OCI-LY7 (cell line): ENCODE measurements around the gene TMEM109. TPM values are rescaled to one million over a fixed set of nuclear protein-coding genes. Genes with fewer than 3 reads are reported as not detected.

Source experiments
- BruUV-seq: library from RNA; stranded (reverse); fragments of 400-500 nt; replicated peaks from 2 replicates; lab custom pipeline; 2021; lab: Mats Ljungman, UMichigan
- CTCF ChIA-PET: fragments of 300-600 bp; sonication (Branson Sonifier 250); formaldehyde crosslinking; loops from one replicate; lab custom pipeline; 2022; ENCODE audit warnings: antibody characterized with exemption; ENCODE audit not compliant: unreplicated experiment; lab: Charles Lee
- POLR2A ChIA-PET: fragments of 300-600 bp; sonication (Branson Sonifier 250); formaldehyde crosslinking; loops from one replicate; lab custom pipeline; 2022; ENCODE audit warnings: antibody characterized with exemption; lab: Charles Lee
- DNase-seq: peaks from one replicate; pipeline ENCODE4 v3.0.0-alpha.2; 2015; ENCODE audit warnings: low spot score
- H2AFZ ChIP-seq: fragments of 200-600 bp; sonication (generic), shearing (Covaris generic); 2 replicates; pipeline ENCODE4 v1.6.1; 2014; ENCODE audit warnings: mild to moderate bottlenecking, antibody characterized with exemption, low read length, moderate library complexity
- H3K27ac ChIP-seq: fragments of 200-600 bp; sonication (generic); 2 replicates; pipeline ENCODE4 v1.5.1; 2014; ENCODE audit warnings: mixed run types, low read depth, mild to moderate bottlenecking, moderate library complexity, low read length, inconsistent platforms; ENCODE audit not compliant: poor library complexity, severe bottlenecking
- H3K36me3 ChIP-seq: fragments of 200-600 bp; sonication (generic); 2 replicates; pipeline ENCODE4 v1.6.1; 2014; ENCODE audit warnings: mild to moderate bottlenecking, antibody characterized with exemption, low read length, moderate library complexity, mixed read lengths; ENCODE audit not compliant: insufficient read depth
- H3K4me1 ChIP-seq: fragments of 200-600 bp; sonication (generic); 2 replicates; pipeline ENCODE4 v1.5.1; 2014; ENCODE audit warnings: mild to moderate bottlenecking, low read length; ENCODE audit not compliant: insufficient read depth, poor library complexity, severe bottlenecking
- H3K4me2 ChIP-seq: fragments of 200-600 bp; sonication (generic); 2 replicates; pipeline ENCODE4 v1.6.1; 2014; ENCODE audit warnings: mild to moderate bottlenecking, low read length
- H3K4me3 ChIP-seq: fragments of 200-600 bp; sonication (generic); 2 replicates; pipeline ENCODE4 v1.5.1; 2014; ENCODE audit warnings: mild to moderate bottlenecking, low read depth, low read length; ENCODE audit not compliant: poor library complexity, severe bottlenecking
- H3K79me2 ChIP-seq: fragments of 200-600 bp; sonication (generic); 2 replicates; pipeline ENCODE4 v1.6.1; 2016; ENCODE audit warnings: low read depth, mild to moderate bottlenecking, low read length, moderate library complexity, mixed read lengths; ENCODE audit not compliant: insufficient read depth
- H3K9me2 ChIP-seq: fragments of 200-600 bp; sonication (generic); 2 replicates; pipeline ENCODE4 v1.6.1; 2016; ENCODE audit warnings: mild to moderate bottlenecking, low read length, mixed read lengths; ENCODE audit not compliant: insufficient read depth
- H3K9me3 ChIP-seq: fragments of 200-600 bp; sonication (generic); 2 replicates; pipeline ENCODE4 v1.6.1; 2014; ENCODE audit warnings: mild to moderate bottlenecking, mixed run types, low read length, mixed read lengths
- H4K20me1 ChIP-seq: fragments of 200-600 bp; sonication (generic); 2 replicates; pipeline ENCODE4 v1.6.1; 2014; ENCODE audit warnings: mild to moderate bottlenecking, antibody characterized with exemption, low read length, moderate library complexity, mixed read lengths; ENCODE audit not compliant: insufficient read depth
- CTCF ChIP-seq: fragments of 200-600 bp; sonication (generic); conservative IDR thresholded peaks from 2 replicates; pipeline ENCODE4 v1.5.1; 2014; ENCODE audit warnings: mild to moderate bottlenecking, antibody characterized with exemption, low read length, moderate library complexity, mixed read lengths
- EZH2phosphoT487 ChIP-seq: fragments of 200-600 bp; sonication (generic); IDR thresholded peaks from 2 replicates; pipeline ENCODE4 v1.6.1; 2018; ENCODE audit warnings: low read depth, borderline replicate concordance, mild to moderate bottlenecking, mixed run types, antibody characterized with exemption, low read length, moderate library complexity, mixed read lengths
- intact Hi-C: fragments of 100-400 bp; cut with micrococcal nuclease; formaldehyde crosslinking; loops from one replicate; pipeline ENCODE4 v1.10.0; 2022; ENCODE audit not compliant: unreplicated experiment
- total RNA-seq, 2 experiments: library from RNA; depleted of rRNA in 1 of 2; stranded (reverse); fragments of >200 nt in 1 of 2; shearing (Covaris generic) in 1 of 2; gene quantifications; 2 replicates each; pipeline ENCODE4 v1.2.3, GENCODE V29; 2014 to 2022

TMEM109 gene
- total RNA-seq, 2 experiments from 2014 or later = 57.0 to 67.8 TPM

GRCh38 chr11:60878245-60879101 is 35.5 kb upstream of the TMEM109 start:
- Histone ChIP-seq H3K36me3 (peaks cover 34% of the 10 kb centered on the region), H3K79me2 (no peaks in the 10 kb centered on the region), H3K9me3 (no peaks in the 10 kb centered on the region), H3K4me1 (no peaks in the 10 kb centered on the region), H3K4me2 (no peak overlapping the region), H3K4me3 (no peak overlapping the region), H2AFZ (no peak overlapping the region), H3K27ac (no peak overlapping the region), H4K20me1 (no peaks in the 10 kb centered on the region), H3K9me2 (no peaks in the 10 kb centered on the region)
- ChIA-PET CTCF (no interaction called here), POLR2A (interaction anchor here (1.2 kb wide), 1 partner anchor 10 kb away, joined by 3 read pairs; no protein-coding TSS in a partner anchor)
- BruUV-seq = no TSS peak
- intact Hi-C loops = no loop called here
- no peak for TF ChIP-seq CTCF
- TF ChIP-seq EZH2phosphoT487 = no peak
- no peak for DNase-seq

- Histone ChIP-seq H3K9me3 (no peaks in the 10 kb centered on the region), H3K9me2 (no peaks in the 10 kb centered on the region), H2AFZ (no peak overlapping the region), H3K4me3 (no peak overlapping the region), H3K36me3 (peaks cover 34% of the 10 kb centered on the region), H3K4me2 (no peak overlapping the region), H3K27ac (no peak overlapping the region), H3K4me1 (no peaks in the 10 kb centered on the region), H4K20me1 (no peaks in the 10 kb centered on the region), H3K79me2 (no peaks in the 10 kb centered on the region)
- ChIA-PET POLR2A (no interaction called here), CTCF (no interaction called here)
- intact Hi-C loops = no loop called here
- TF ChIP-seq EZH2phosphoT487 (no peak), CTCF (no peak)
- no TSS peak for BruUV-seq
- no peak for DNase-seq
Observed at GRCh38 chr11:60879104-60879503, 34.9 kb upstream of the TMEM109 start.

- intact Hi-C loops = no loop called here
Observed at GRCh38 chr11:60879971-60880588, 33.9 kb upstream of the TMEM109 start.

More at GRCh38 chr11:60879971-60880588, 33.9 kb upstream of the TMEM109 start:
- CTCF ChIA-PET = no interaction called here
- no TSS peak for BruUV-seq
- Histone ChIP-seq H3K4me3 (no peak overlapping the region), H3K9me3 (no peaks in the 10 kb centered on the region), H3K27ac (no peak overlapping the region), H3K4me1 (no peaks in the 10 kb centered on the region), H3K9me2 (no peaks in the 10 kb centered on the region), H3K36me3 (peaks cover 34% of the 10 kb centered on the region), H3K79me2 (no peaks in the 10 kb centered on the region), H4K20me1 (no peaks in the 10 kb centered on the region), H2AFZ (no peak overlapping the region), H3K4me2 (no peak overlapping the region)
- POLR2A ChIA-PET = interaction anchor here (0.8 kb wide), 1 partner anchor 11 kb away, joined by 3 read pairs; no protein-coding TSS in a partner anchor
- no peak for DNase-seq
- TF ChIP-seq CTCF (no peak), EZH2phosphoT487 (no peak)
